HFF-Myc (cell line): Measurements from ENCODE around the gene KNSTRN.

Experiments
- DNase-seq: peaks from one replicate; pipeline ENCODE4 v3.0.0-alpha.2; 2011; ENCODE audit warnings: low read depth; ENCODE audit errors: extremely low read depth
- H3K4me3 ChIP-seq: replicated peaks from 2 replicates; pipeline ENCODE4 v1.5.1; 2011; ENCODE audit warnings: low read depth, mild to moderate bottlenecking, control low read depth, low read length
- CTCF ChIP-seq: IDR thresholded peaks from 2 replicates; pipeline ENCODE4 v1.5.1; 2012; ENCODE audit warnings: mild to moderate bottlenecking, low read depth, low read length, control low read depth; ENCODE audit errors: missing control alignments

KNSTRN gene

GRCh38 chr15:40437752-40438687, 55.5 kb downstream of the KNSTRN start:
- no peak overlapping the region for H3K4me3 ChIP-seq
- DNase-seq = no peak
- no peak for TF ChIP-seq CTCF

GRCh38 chr15:40438712-40439111, 56.2 kb downstream of the KNSTRN start:
- no peak for DNase-seq
- H3K4me3 ChIP-seq = no peak overlapping the region
- no peak for TF ChIP-seq CTCF

GRCh38 chr15:40439461-40439959, 57.0 kb downstream of the KNSTRN start:
- no peak for DNase-seq
- peak overlapping the region; percentile 61 for H3K4me3 ChIP-seq
- no peak for TF ChIP-seq CTCF

DNA sequence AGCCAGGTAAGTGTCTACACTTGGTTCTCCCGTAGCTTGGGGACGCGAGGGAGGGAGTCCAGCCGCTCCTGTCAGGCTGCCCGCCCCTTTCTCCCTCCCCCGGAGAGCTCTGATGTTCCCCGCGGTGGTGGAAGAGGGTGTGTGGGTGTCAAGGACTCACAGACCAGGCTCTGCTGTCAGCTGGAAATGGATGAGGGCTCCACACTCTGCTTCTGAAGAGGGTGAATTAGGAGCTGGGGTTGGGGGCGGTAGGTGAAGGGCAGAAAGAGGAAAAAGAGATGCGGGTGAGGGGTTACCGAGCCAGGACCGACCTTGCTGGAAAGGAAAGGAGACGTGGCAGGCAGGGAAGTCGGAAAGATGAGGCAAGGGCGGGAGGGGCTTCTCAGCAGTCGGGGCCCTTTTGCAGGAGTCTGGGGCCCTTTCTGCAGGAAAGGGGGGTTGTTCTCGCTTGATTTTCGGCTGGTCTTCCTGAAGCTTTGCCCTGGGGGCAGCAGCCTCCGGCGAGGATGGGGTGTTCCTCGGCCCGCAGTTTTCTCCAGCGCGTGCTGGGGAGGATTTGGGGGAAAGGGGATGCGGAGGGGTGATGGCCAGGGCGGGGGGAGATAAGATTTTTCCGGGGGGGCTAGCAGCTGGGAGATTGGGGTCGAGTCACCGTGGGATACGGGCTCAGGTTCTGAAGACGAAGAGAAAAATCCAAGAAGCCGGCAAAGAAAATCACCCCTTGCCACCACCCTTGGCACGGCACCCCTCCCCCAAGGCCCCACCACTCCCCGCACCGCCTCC, 57.6 kb downstream of the KNSTRN start:
- peak overlapping the region; percentile 61 for H3K4me3 ChIP-seq
- no peak for TF ChIP-seq CTCF
- DNase-seq = no peak

DNA sequence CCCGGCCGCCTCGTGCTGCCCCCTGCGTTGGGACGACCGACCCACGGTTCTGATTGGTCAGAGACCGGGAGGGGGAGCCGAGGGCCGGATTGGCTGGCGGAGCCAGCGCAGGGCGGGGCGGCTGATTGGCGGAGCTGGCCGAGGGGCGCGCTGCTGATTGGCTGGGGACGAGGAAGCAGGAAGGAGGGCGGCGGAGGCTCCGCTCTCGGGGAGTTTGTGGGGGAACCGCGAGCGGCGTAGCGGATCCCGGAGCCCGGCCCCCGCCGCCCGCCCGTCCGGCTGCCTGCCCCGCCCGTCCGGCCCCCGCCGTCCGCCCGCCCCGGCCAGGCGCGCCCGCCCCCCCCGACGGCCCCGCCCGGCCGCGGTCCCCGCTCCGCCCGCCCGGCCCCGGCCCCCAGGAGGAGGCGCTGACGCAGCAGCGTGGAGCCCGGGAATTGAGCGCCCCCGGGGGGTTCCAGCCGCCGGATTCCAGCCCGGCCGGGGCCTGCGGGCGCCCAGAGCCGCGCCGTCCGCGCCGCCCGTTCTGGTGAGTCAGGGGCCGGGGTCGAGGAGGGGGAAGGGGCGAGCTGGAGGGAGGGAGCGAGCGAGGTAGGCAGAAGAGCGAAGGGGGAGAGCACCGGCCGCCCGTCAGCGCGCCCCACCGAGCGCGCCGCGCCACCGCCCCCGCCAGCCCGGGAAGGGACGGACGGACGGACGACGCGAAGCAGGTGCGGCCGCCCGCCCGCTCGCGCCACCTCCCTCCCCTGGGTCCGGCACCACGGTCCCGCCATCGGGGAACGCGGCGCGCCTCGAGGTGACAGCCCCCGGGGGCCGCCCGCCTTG, 58.4 kb downstream of the KNSTRN start, which contains the start of gene BAHD1:
BAHD1 (plus strand) TSS at position 211 of the 822 bp plus-strand sequence. CDS start 17,512 bp downstream, outside the sequence.
- H3K4me3 ChIP-seq = peak within 1 kb of the TSS; percentile 61
- no peak for TF ChIP-seq CTCF
- DNase-seq = peak; percentile 64
